Measurements from ENCODE around the gene NUAK1. TPM values are rescaled to one million over a fixed set of nuclear protein-coding genes. Genes with fewer than 3 reads are reported as not detected.

Gene NUAK1
- total RNA-seq, 2 donors from 2014 or later: 5.3 to 9.1 TPM

- ATAC-seq (no peak), DNase-seq (no peak)
- intact Hi-C loops (cut with DNase I): no loop called here
- Histone ChIP-seq H3K27me3 (no peaks in the 10 kb centered on the region), H3K4me3 (no peak overlapping the region), H3K27ac (no peak overlapping the region), H3K4me1 (peaks cover 11% of the 10 kb centered on the region), H3K36me3 (replicated peaks in 1 of 2; ENCODE audit: insufficient read depth in 1 of 2, low read depth in 2 of 2) (no peaks in the 10 kb centered on the region), H3K9me3 (no peaks in the 10 kb centered on the region)
- WGBS, 2 donors: 62 to 65% methylated on average over 6 of the region's 6 CpGs
- TF ChIP-seq POLR2A (IDR thresholded peaks at IDR 0.05): no peak
- TF ChIP-seq CTCF (IDR thresholded peaks at IDR 0.05): no peak
Measured at GRCh38 chr12:106098691-106099200, 40.0 kb downstream of the NUAK1 start.

DNA sequence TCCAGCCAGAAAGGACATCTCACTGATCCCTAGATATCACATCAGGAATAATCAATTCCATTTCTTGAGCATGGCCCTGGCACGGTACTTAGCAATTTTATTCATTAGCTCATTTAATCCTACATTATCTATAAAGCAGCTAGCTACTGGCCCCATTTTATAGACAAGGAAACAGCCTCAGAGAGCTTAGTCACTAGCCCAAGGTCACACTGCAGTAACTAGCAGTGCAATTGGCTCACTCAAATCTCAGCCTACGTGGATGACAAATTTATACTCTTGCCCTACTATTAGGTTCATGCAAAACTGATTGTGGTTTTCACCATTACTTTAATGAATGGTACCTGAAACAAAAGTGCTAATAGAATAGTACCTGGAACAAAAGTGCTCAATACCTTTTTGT lies 41.7 kb downstream of the NUAK1 start:
- H3K4me3 ChIP-seq: no peak overlapping the region
- H3K27me3 ChIP-seq: no peaks in the 10 kb centered on the region
- H3K9me3 ChIP-seq: no peaks in the 10 kb centered on the region
- peak; percentile 52 for ATAC-seq
- no peaks in the 10 kb centered on the region for H3K36me3 ChIP-seq (replicated peaks in 1 of 2; ENCODE audit: insufficient read depth in 1 of 2, low read depth in 2 of 2)
- no peak for TF ChIP-seq POLR2A (IDR thresholded peaks at IDR 0.05)
- no peak for TF ChIP-seq CTCF (IDR thresholded peaks at IDR 0.05)
- DNase-seq: no peak
- H3K27ac ChIP-seq: no peak overlapping the region
- intact Hi-C loops (cut with DNase I): no loop called here
- WGBS, 2 donors: 36 to 39% methylated on average over 2 of the region's 2 CpGs
- H3K4me1 ChIP-seq: peaks cover 11% of the 10 kb centered on the region

- intact Hi-C loops (cut with DNase I): no loop called here
Measured at GRCh38 chr12:106096376-106096775, 42.4 kb downstream of the NUAK1 start.

GRCh38 chr12:106094304-106094703 lies 44.5 kb downstream of the NUAK1 start:
- Histone ChIP-seq H3K27ac (no peak overlapping the region), H3K4me3 (no peak overlapping the region), H3K36me3 (replicated peaks in 1 of 2; ENCODE audit: insufficient read depth in 1 of 2, low read depth in 2 of 2) (no peaks in the 10 kb centered on the region), H3K27me3 (no peaks in the 10 kb centered on the region), H3K9me3 (no peaks in the 10 kb centered on the region), H3K4me1 (peaks cover 26% of the 10 kb centered on the region)
- 48 to 57% methylated on average over 5 of the region's 5 CpGs for WGBS, 2 donors
- DNase-seq (no peak), ATAC-seq (no peak)
- intact Hi-C loops (cut with DNase I): no loop called here
- no peak for TF ChIP-seq CTCF (IDR thresholded peaks at IDR 0.05)
- TF ChIP-seq POLR2A (IDR thresholded peaks at IDR 0.05): no peak

More at GRCh38 chr12:106096376-106096775, 42.4 kb downstream of the NUAK1 start:
- Histone ChIP-seq H3K4me3 (no peak overlapping the region), H3K9me3 (no peaks in the 10 kb centered on the region), H3K27me3 (no peaks in the 10 kb centered on the region), H3K36me3 (replicated peaks in 1 of 2; ENCODE audit: insufficient read depth in 1 of 2, low read depth in 2 of 2) (no peaks in the 10 kb centered on the region), H3K27ac (peak overlapping the region in 1 of 4 donors; percentile 15), H3K4me1 (peaks cover 11% of the 10 kb centered on the region)
- ATAC-seq: peak; percentile 42
- 28 to 31% methylated on average over 12 of the region's 12 CpGs for WGBS, 2 donors
- no peak for TF ChIP-seq CTCF (IDR thresholded peaks at IDR 0.05)
- TF ChIP-seq POLR2A (IDR thresholded peaks at IDR 0.05): no peak
- peak in 2 of 4 donors; percentile 21 to 36 for DNase-seq

- DNase-seq: no peak
- Histone ChIP-seq H3K27ac (no peak overlapping the region), H3K4me3 (no peak overlapping the region), H3K9me3 (no peaks in the 10 kb centered on the region), H3K27me3 (no peaks in the 10 kb centered on the region), H3K4me1 (peaks cover 26% of the 10 kb centered on the region), H3K36me3 (replicated peaks in 1 of 2; ENCODE audit: insufficient read depth in 1 of 2, low read depth in 2 of 2) (no peaks in the 10 kb centered on the region)
- WGBS, 2 donors: 79 to 81% methylated on average over 6 of the region's 6 CpGs
- intact Hi-C loops (cut with DNase I): no loop called here
- no peak for ATAC-seq
- TF ChIP-seq CTCF (IDR thresholded peaks at IDR 0.05): no peak
- no peak for TF ChIP-seq POLR2A (IDR thresholded peaks at IDR 0.05)
Measured at GRCh38 chr12:106093246-106093645, 45.5 kb downstream of the NUAK1 start.
